CD4-positive, alpha-beta T cell treated with Interleukin-12 subunit alpha and Interleukin-12 subunit beta, for 1 hour (primary cell): Measurements from ENCODE around the gene TMEM129.
A peak's percentile ranks its signal among the peaks of the same experiment; 100 is the strongest.
"Not testable (repeated sequence)": the region's sequence is repeated elsewhere in the genome, so short reads cannot be mapped to it uniquely, and the experiment has no call there.

ENCODE experiments used
- DNase-seq: peaks from one replicate; pipeline ENCODE4 v3.0.0-alpha.2; 2020

TMEM129 gene

GRCh38 chr4:1690698-1691097 is 30.4 kb downstream of the TMEM129 start:
- no peak for DNase-seq

GRCh38 chr4:1686440-1687036 is 34.6 kb downstream of the TMEM129 start:
- no peak for DNase-seq

- DNase-seq = no peak
Observed at GRCh38 chr4:1685235-1686150, 35.6 kb downstream of the TMEM129 start.

- DNase-seq = no peak
Observed at GRCh38 chr4:1684506-1685234, 36.5 kb downstream of the TMEM129 start.

GRCh38 chr4:1683736-1684505 is 37.2 kb downstream of the TMEM129 start, which contains the start of gene FAM53A:
Gene FAM53A, minus strand, starts transcription at chr4:1684313. Its CDS starts 15,572 bp downstream, at chr4:1668741.
- peak; percentile 94 for DNase-seq

GRCh38 chr4:1683261-1683735 is 37.8 kb downstream of the TMEM129 start:
- no peak for DNase-seq

- DNase-seq = no peak
Observed at GRCh38 chr4:1682860-1683259, 38.3 kb downstream of the TMEM129 start.

- no peak for DNase-seq
Observed at GRCh38 chr4:1678244-1678643, 42.9 kb downstream of the TMEM129 start.

- DNase-seq = no peak
Observed at GRCh38 chr4:1676605-1677525, 44.3 kb downstream of the TMEM129 start.

- no peak for DNase-seq
Observed at GRCh38 chr4:1675802-1676137, 45.4 kb downstream of the TMEM129 start.

GRCh38 chr4:1675136-1675801 is 45.9 kb downstream of the TMEM129 start:
- no peak for DNase-seq

GRCh38 chr4:1674682-1675081 is 46.4 kb downstream of the TMEM129 start:
- DNase-seq = no peak

GRCh38 chr4:1673671-1674070 is 47.5 kb downstream of the TMEM129 start:
- DNase-seq = no peak

GRCh38 chr4:1671011-1671410 is 50.1 kb downstream of the TMEM129 start:
- not testable (repeated sequence) for DNase-seq

- DNase-seq = no peak
Observed at GRCh38 chr4:1670279-1670678, 50.8 kb downstream of the TMEM129 start.

- no peak for DNase-seq
Observed at GRCh38 chr4:1669850-1670249, 51.3 kb downstream of the TMEM129 start.

GRCh38 chr4:1669270-1669669 is 51.9 kb downstream of the TMEM129 start:
- DNase-seq = no peak

GRCh38 chr4:1668488-1668840 is 52.7 kb downstream of the TMEM129 start:
- no peak for DNase-seq

- DNase-seq = no peak
Observed at GRCh38 chr4:1667273-1667672, 53.9 kb downstream of the TMEM129 start.

- DNase-seq = no peak
Observed at GRCh38 chr4:1666391-1666790, 54.7 kb downstream of the TMEM129 start.
